HEK293 (cell line): ENCODE measurements around the gene CCDC142.

Experiments used
- BCL11A ChIP-seq: fragments of 450-650 bp; formaldehyde crosslinking; IDR thresholded peaks from 2 replicates; pipeline ENCODE4 v1.5.1; 2016; ENCODE audit warnings: low read depth, missing biosample characterization, missing genetic modification characterization
- BCL11B ChIP-seq: fragments of 450-650 bp; formaldehyde crosslinking; IDR thresholded peaks from 2 replicates; pipeline ENCODE4 v1.5.1; 2016; ENCODE audit warnings: low read depth, missing biosample characterization, missing genetic modification characterization
- BCL6B ChIP-seq: fragments of 450-650 bp; formaldehyde crosslinking; IDR thresholded peaks from 2 replicates; pipeline ENCODE4 v1.5.1; 2017; ENCODE audit warnings: missing biosample characterization, missing genetic modification characterization
- GLIS2 ChIP-seq: fragments of 450-650 bp; formaldehyde crosslinking; IDR thresholded peaks from 2 replicates; pipeline ENCODE4 v1.5.1; 2016; ENCODE audit warnings: missing biosample characterization, missing genetic modification characterization
- HOXA7 ChIP-seq: sonication (generic); formaldehyde crosslinking; IDR thresholded peaks from 2 replicates; pipeline ENCODE4 v1.8.1; 2022; ENCODE audit warnings: missing genetic modification reagents, borderline replicate concordance
- IKZF3 ChIP-seq: fragments of 450-650 bp; IDR thresholded peaks from 2 replicates; pipeline ENCODE4 v1.5.0; 2018; ENCODE audit warnings: missing biosample characterization, mild to moderate bottlenecking, missing genetic modification characterization, moderate library complexity
- KLF10 ChIP-seq: fragments of 450-650 bp; IDR thresholded peaks from 2 replicates; pipeline ENCODE4 v1.5.1; 2018; ENCODE audit warnings: missing biosample characterization, mild to moderate bottlenecking, missing genetic modification characterization
- KLF9 ChIP-seq: fragments of 450-650 bp; formaldehyde crosslinking; IDR thresholded peaks from 2 replicates; pipeline ENCODE4 v1.5.1; 2016; ENCODE audit warnings: missing biosample characterization, missing genetic modification characterization, low read depth
- MEIS1 ChIP-seq: sonication (generic); formaldehyde crosslinking; IDR thresholded peaks from 2 replicates; pipeline ENCODE4 v1.8.1; 2022; ENCODE audit warnings: missing genetic modification reagents, mild to moderate bottlenecking, borderline replicate concordance
- OSR2 ChIP-seq: fragments of 450-650 bp; formaldehyde crosslinking; IDR thresholded peaks from 2 replicates; pipeline ENCODE4 v1.5.1; 2016; ENCODE audit warnings: missing biosample characterization, missing genetic modification characterization
- PATZ1 ChIP-seq: fragments of 450-650 bp; formaldehyde crosslinking; IDR thresholded peaks from 2 replicates; pipeline ENCODE4 v1.5.1; 2016; ENCODE audit warnings: missing biosample characterization, missing genetic modification characterization
- REST ChIP-seq: fragments of 450-650 bp; formaldehyde crosslinking; IDR thresholded peaks from 2 replicates; pipeline ENCODE4 v1.5.1; 2016; ENCODE audit warnings: missing biosample characterization, missing genetic modification characterization
- YY2 ChIP-seq: fragments of 450-650 bp; formaldehyde crosslinking; IDR thresholded peaks from 2 replicates; pipeline ENCODE4 v1.5.1; 2016; ENCODE audit warnings: missing biosample characterization, missing genetic modification characterization
- ZBTB1 ChIP-seq: fragments of 450-650 bp; formaldehyde crosslinking; IDR thresholded peaks from 2 replicates; pipeline ENCODE4 v1.5.1; 2016; ENCODE audit warnings: missing biosample characterization, missing genetic modification characterization
- ZBTB6 ChIP-seq: fragments of 450-650 bp; formaldehyde crosslinking; IDR thresholded peaks from 2 replicates; pipeline ENCODE4 v1.5.1; 2017; ENCODE audit warnings: missing biosample characterization, missing genetic modification characterization
- ZBTB8A ChIP-seq: fragments of 450-650 bp; formaldehyde crosslinking; IDR thresholded peaks from 2 replicates; pipeline ENCODE4 v1.5.1; 2016; ENCODE audit warnings: missing biosample characterization, missing genetic modification characterization
- ZFHX2 ChIP-seq: fragments of 450-650 bp; formaldehyde crosslinking; conservative IDR thresholded peaks from 2 replicates; pipeline ENCODE4 v1.5.1; 2016; ENCODE audit warnings: missing biosample characterization, missing genetic modification characterization
- ZFP3 ChIP-seq: fragments of 450-650 bp; formaldehyde crosslinking; IDR thresholded peaks from 2 replicates; pipeline ENCODE4 v1.5.1; 2016; ENCODE audit warnings: low read depth, missing biosample characterization, missing genetic modification characterization
- ZNF114 ChIP-seq: fragments of 450-650 bp; formaldehyde crosslinking; IDR thresholded peaks from 2 replicates; pipeline ENCODE4 v1.5.0; 2017; ENCODE audit warnings: missing biosample characterization, missing genetic modification characterization
- ZNF202 ChIP-seq: fragments of 450-650 bp; formaldehyde crosslinking; IDR thresholded peaks from 2 replicates; pipeline ENCODE4 v1.5.1; 2016; ENCODE audit warnings: missing biosample characterization, missing genetic modification characterization, borderline replicate concordance
- ZNF221 ChIP-seq: fragments of 450-650 bp; formaldehyde crosslinking; IDR thresholded peaks from 2 replicates; pipeline ENCODE4 v1.5.1; 2017; ENCODE audit warnings: missing biosample characterization, missing genetic modification characterization, borderline replicate concordance
- ZNF223 ChIP-seq: fragments of 450-650 bp; formaldehyde crosslinking; IDR thresholded peaks from 2 replicates; pipeline ENCODE4 v1.5.1; 2016; ENCODE audit warnings: missing biosample characterization, missing genetic modification characterization
- ZNF391 ChIP-seq: fragments of 450-650 bp; formaldehyde crosslinking; IDR thresholded peaks from 2 replicates; pipeline ENCODE4 v1.5.1; 2016; ENCODE audit warnings: low read depth, missing biosample characterization, missing genetic modification characterization, borderline replicate concordance
- ZNF514 ChIP-seq: fragments of 450-650 bp; formaldehyde crosslinking; IDR thresholded peaks from 2 replicates; pipeline ENCODE4 v1.5.1; 2016; ENCODE audit warnings: missing biosample characterization, missing genetic modification characterization
- ZNF544 ChIP-seq: fragments of 450-650 bp; formaldehyde crosslinking; IDR thresholded peaks from 2 replicates; pipeline ENCODE4 v1.5.0; 2017; ENCODE audit warnings: missing biosample characterization, missing genetic modification characterization
- ZNF560 ChIP-seq: fragments of 450-650 bp; formaldehyde crosslinking; IDR thresholded peaks from 2 replicates; pipeline ENCODE4 v1.5.1; 2017; ENCODE audit warnings: missing biosample characterization, missing genetic modification characterization, borderline replicate concordance
- ZNF585B ChIP-seq: fragments of 450-650 bp; formaldehyde crosslinking; IDR thresholded peaks from 2 replicates; pipeline ENCODE4 v1.5.1; 2016; ENCODE audit warnings: missing biosample characterization, missing genetic modification characterization
- ZNF600 ChIP-seq: fragments of 450-650 bp; formaldehyde crosslinking; IDR thresholded peaks from 2 replicates; pipeline ENCODE4 v1.5.1; 2016; ENCODE audit warnings: missing biosample characterization, missing genetic modification characterization
- ZNF623 ChIP-seq: fragments of 450-650 bp; formaldehyde crosslinking; IDR thresholded peaks from 2 replicates; pipeline ENCODE4 v1.5.1; 2016; ENCODE audit warnings: missing biosample characterization, missing genetic modification characterization
- ZNF677 ChIP-seq: fragments of 450-650 bp; IDR thresholded peaks from 2 replicates; pipeline ENCODE4 v1.5.0; 2018; ENCODE audit warnings: missing biosample characterization, mild to moderate bottlenecking, missing genetic modification characterization, moderate library complexity
- ZNF704 ChIP-seq: fragments of 450-650 bp; formaldehyde crosslinking; IDR thresholded peaks from 2 replicates; pipeline ENCODE4 v1.5.1; 2016; ENCODE audit warnings: missing biosample characterization, missing genetic modification characterization
- ZNF792 ChIP-seq: fragments of 450-650 bp; formaldehyde crosslinking; IDR thresholded peaks from 2 replicates; pipeline ENCODE4 v1.5.1; 2016; ENCODE audit warnings: missing biosample characterization, missing genetic modification characterization

Gene CCDC142

GRCh38 chr2:74454654-74455511, 27.9 kb downstream of the CCDC142 start, which contains the start of gene INO80B (continued):
- TF ChIP-seq REST (tag by site-specific recombination) (no peak), IKZF3 (no peak), OSR2 (tag by site-specific recombination) (no peak), ZNF600 (tag by site-specific recombination) (no peak), KLF9 (tag by site-specific recombination) (peak; percentile 99), MEIS1 (CRISPR knock-in tag) (no peak), ZNF514 (tag by site-specific recombination) (no peak), BCL11A (tag by site-specific recombination) (no peak), ZNF223 (no peak), ZFHX2 (tag by site-specific recombination) (peak; percentile 43), BCL11B (tag by site-specific recombination) (no peak), BCL6B (tag by site-specific recombination) (no peak), ZBTB8A (tag by site-specific recombination) (peak; percentile 49), ZFP3 (tag by site-specific recombination) (no peak), HOXA7 (CRISPR knock-in tag) (no peak), ZNF585B (tag by site-specific recombination) (no peak), ZNF544 (tag by site-specific recombination) (no peak), ZNF677 (tag by site-specific recombination) (no peak), ZNF792 (peak; percentile 82; the same call in 1 of the 2 replicates), ZNF560 (tag by site-specific recombination) (no peak), ZNF623 (no peak), ZNF391 (tag by site-specific recombination) (peak; percentile 85; the same call in 1 of the 2 replicates), PATZ1 (tag by site-specific recombination) (peak; percentile 69), ZBTB6 (peak; percentile 92), YY2 (peak; percentile 91), KLF10 (tag by site-specific recombination) (peak; percentile 98), ZNF202 (tag by site-specific recombination) (no peak), ZBTB1 (no peak), GLIS2 (tag by site-specific recombination) (no peak), ZNF704 (tag by site-specific recombination) (no peak), ZNF221 (0 out of 2 replicates have a peak, but pooled peaks have one; percentile 8), ZNF114 (tag by site-specific recombination) (no peak)
